GM18870 (cell line): ENCODE measurements around the gene ADK.
"Not testable (repeated sequence)": the region's sequence is repeated elsewhere in the genome, so short reads cannot be mapped to it uniquely, and the experiment has no call there.

Experiments used
- ATAC-seq: cut with Tn5 transposase; IDR thresholded peaks from one replicate; pipeline ENCODE4 v1.9.1; 2021; ENCODE audit warnings: moderate library complexity; ENCODE audit not compliant: unreplicated experiment

The ADK gene

GRCh38 chr10:74150990-74151878 is at the start of gene ADK:
Gene ADK (plus strand): TSS chr10:74151221. CDS start chr10:74151279, 58 bp downstream.
- ATAC-seq = peak; percentile 77

GRCh38 chr10:74103560-74104258 is 47.3 kb upstream of the ADK start:
- no peak for ATAC-seq

- no peak for ATAC-seq
Observed at GRCh38 chr10:74104480-74104879, 46.5 kb upstream of the ADK start.

- no peak for ATAC-seq
Observed at GRCh38 chr10:74104996-74105395, 46.0 kb upstream of the ADK start.

- no peak for ATAC-seq
Observed at GRCh38 chr10:74107391-74107790, 43.6 kb upstream of the ADK start.

- no peak for ATAC-seq
Observed at GRCh38 chr10:74109452-74109851, 41.6 kb upstream of the ADK start.

GRCh38 chr10:74110120-74110519 is 40.9 kb upstream of the ADK start:
- ATAC-seq = no peak

GRCh38 chr10:74111799-74112198 is 39.2 kb upstream of the ADK start:
- ATAC-seq = no peak

- no peak for ATAC-seq
Observed at GRCh38 chr10:74113546-74113945, 37.5 kb upstream of the ADK start.

GRCh38 chr10:74114041-74114448 is 37.0 kb upstream of the ADK start:
- ATAC-seq = no peak

GRCh38 chr10:74117738-74118137 is 33.3 kb upstream of the ADK start:
- ATAC-seq = no peak

GRCh38 chr10:74118804-74119203 is 32.2 kb upstream of the ADK start:
- ATAC-seq = no peak

- ATAC-seq = no peak
Observed at GRCh38 chr10:74120911-74121310, 30.1 kb upstream of the ADK start.

- ATAC-seq = no peak
Observed at GRCh38 chr10:74121368-74121767, 29.7 kb upstream of the ADK start.

- no peak for ATAC-seq
Observed at GRCh38 chr10:74122060-74122459, 29.0 kb upstream of the ADK start.

GRCh38 chr10:74123081-74123480 is 27.9 kb upstream of the ADK start:
- no peak for ATAC-seq

- ATAC-seq = no peak
Observed at GRCh38 chr10:74133923-74134820, 16.8 kb upstream of the ADK start.

- ATAC-seq = no peak
Observed at GRCh38 chr10:74135452-74135851, 15.6 kb upstream of the ADK start.

GRCh38 chr10:74137992-74138391 is 13.0 kb upstream of the ADK start:
- ATAC-seq = no peak

GRCh38 chr10:74138596-74138995 is 12.4 kb upstream of the ADK start:
- ATAC-seq = not testable (repeated sequence)

GRCh38 chr10:74139981-74140380 is 11.0 kb upstream of the ADK start:
- no peak for ATAC-seq
